Spleen (tissue), 11 donors: ENCODE measurements around the gene SPDYE1. TPM values are rescaled to one million over a fixed set of nuclear protein-coding genes. Genes with fewer than 3 reads are reported as not detected.

Source experiments
- DNase-seq: peaks from one replicate; pipeline ENCODE4 v3.0.0-alpha.2; 2020
- H3K27ac ChIP-seq, 8 donors: fragments of 200-600 bp; sonication (generic) in 7 of 8; 1 replicate in 4 of 8; 2 replicates in 4 of 8; pipeline versions ENCODE4 v1.5.0 to v1.8.0; 2016 to 2021; ENCODE audit warnings: inconsistent platforms in 4 of 8, mild to moderate bottlenecking in 4 of 8, moderate library complexity in 1 of 8
- H3K27me3 ChIP-seq, 7 donors: fragments of 200-600 bp; sonication (generic) in 6 of 7; replicated peaks in 1 of 7; 1 replicate in 4 of 7; 2 replicates in 3 of 7; pipeline versions ENCODE4 v1.5.0 to v1.8.0; 2016 to 2021; ENCODE audit warnings: inconsistent platforms in 3 of 7, mild to moderate bottlenecking in 1 of 7
- H3K36me3 ChIP-seq, 6 donors: fragments of 200-600 bp; sonication (generic) in 5 of 6; 1 replicate in 4 of 6; 2 replicates in 2 of 6; pipeline versions ENCODE4 v1.5.0 to v1.8.0; 2016 to 2021; ENCODE audit warnings: inconsistent platforms in 2 of 6
- H3K4me1 ChIP-seq, 6 donors: fragments of 200-600 bp; sonication (generic) in 5 of 6; 1 replicate in 3 of 6; 2 replicates in 3 of 6; pipeline versions ENCODE4 v1.5.0 to v1.8.0; 2016 to 2021; ENCODE audit warnings: inconsistent platforms in 3 of 6
- H3K4me3 ChIP-seq, 8 donors: fragments of 200-600 bp; sonication (generic) in 7 of 8; 1 replicate in 4 of 8; 2 replicates in 4 of 8; pipeline versions ENCODE4 v1.5.0 to v1.8.0; 2016 to 2021; ENCODE audit warnings: inconsistent platforms in 4 of 8, mild to moderate bottlenecking in 4 of 8, moderate library complexity in 2 of 8
- H3K9me3 ChIP-seq, 8 donors: fragments of 200-600 bp; sonication (generic) in 7 of 8; 1 replicate in 4 of 8; 2 replicates in 4 of 8; pipeline versions ENCODE4 v1.5.0 to v1.8.0; 2016 to 2021; ENCODE audit warnings: inconsistent platforms in 4 of 8
- POLR2A ChIP-seq, 3 donors: fragments of 450-650 bp; IDR thresholded peaks; one replicate each; pipeline ENCODE4 v1.5.1; 2017; ENCODE audit warnings: antibody characterized with exemption in 3 of 3, mild to moderate bottlenecking in 1 of 3
- POLR2AphosphoS5 ChIP-seq, 3 donors: sonication (generic); formaldehyde crosslinking; IDR thresholded peaks; one replicate each; pipeline ENCODE4 v1.5.1; 2017; ENCODE audit warnings: antibody characterized with exemption in 3 of 3
- WGBS, 5 donors: extraction: QIAGEN DNeasy Blood & Tissue Kit in 3 of 5; methylation state at CpG; one replicate each; pipeline versions ENCODE4 v1.1.5 to v1.1.7; 2013 to 2018; 5-methylcytosine and 5-hydroxymethylcytosine counted together
- intact Hi-C: fragments of 100-400 bp; cut with DNase I; formaldehyde crosslinking; loops from one replicate; pipeline ENCODE4 v1.15.0; 2023; ENCODE audit warnings: low total_unique reads
- polyA plus RNA-seq, 3 donors: library from polyadenylated mRNA; stranded (reverse); fragments of 200-250 nt; gene quantifications; one replicate each; pipeline ENCODE4 v1.2.1, GENCODE V29; 2013
- total RNA-seq, 7 donors: library from RNA; depleted of rRNA in 3 of 7; stranded (reverse); fragments of >200 nt in 3 of 7; fragmentation: NEBNext Ultra II Directional in 4 of 7; extraction: Animal tissue kit (Norgen Biotek cat#: 25700) in 4 of 7; gene quantifications; one replicate each; pipeline versions ENCODE4 v1.1.0 to v1.2.1, GENCODE V29; 2016 to 2021
- TF ChIP-seq, protein P1 (sequence below), 11 experiments: fragments of 200-600 bp in 7 of 11; fragments of 450-650 bp in 4 of 11; sonication (generic) in 4 of 11; IDR thresholded peaks in 8 of 11; conservative IDR thresholded peaks in 3 of 11; 1 replicate in 7 of 11; 2 replicates in 4 of 11; pipeline versions ENCODE4 v1.4.0 to v1.8.0; 2016 to 2021; ENCODE audit warnings: antibody characterized with exemption in 11 of 11, inconsistent platforms in 4 of 11, mild to moderate bottlenecking in 1 of 11
- donor health status: healthy with polysubstance abuse.
- donor health status: DM: no; HTN: no; CAD: no; lungs with moderate emphysema.
- donor health status: DM: no; HTN: no; CAD: no.
- donor health status: Bipolar disorder and iron deficiency.
- donor health status: healthy.
- donor health status: DM: no; HTN: no; CAD: no.
- donor health status: DM: yes; HTN: yes; CAD: no.

Gene SPDYE1
- total and polyA plus RNA-seq, 10 donors = not detected

DNA sequence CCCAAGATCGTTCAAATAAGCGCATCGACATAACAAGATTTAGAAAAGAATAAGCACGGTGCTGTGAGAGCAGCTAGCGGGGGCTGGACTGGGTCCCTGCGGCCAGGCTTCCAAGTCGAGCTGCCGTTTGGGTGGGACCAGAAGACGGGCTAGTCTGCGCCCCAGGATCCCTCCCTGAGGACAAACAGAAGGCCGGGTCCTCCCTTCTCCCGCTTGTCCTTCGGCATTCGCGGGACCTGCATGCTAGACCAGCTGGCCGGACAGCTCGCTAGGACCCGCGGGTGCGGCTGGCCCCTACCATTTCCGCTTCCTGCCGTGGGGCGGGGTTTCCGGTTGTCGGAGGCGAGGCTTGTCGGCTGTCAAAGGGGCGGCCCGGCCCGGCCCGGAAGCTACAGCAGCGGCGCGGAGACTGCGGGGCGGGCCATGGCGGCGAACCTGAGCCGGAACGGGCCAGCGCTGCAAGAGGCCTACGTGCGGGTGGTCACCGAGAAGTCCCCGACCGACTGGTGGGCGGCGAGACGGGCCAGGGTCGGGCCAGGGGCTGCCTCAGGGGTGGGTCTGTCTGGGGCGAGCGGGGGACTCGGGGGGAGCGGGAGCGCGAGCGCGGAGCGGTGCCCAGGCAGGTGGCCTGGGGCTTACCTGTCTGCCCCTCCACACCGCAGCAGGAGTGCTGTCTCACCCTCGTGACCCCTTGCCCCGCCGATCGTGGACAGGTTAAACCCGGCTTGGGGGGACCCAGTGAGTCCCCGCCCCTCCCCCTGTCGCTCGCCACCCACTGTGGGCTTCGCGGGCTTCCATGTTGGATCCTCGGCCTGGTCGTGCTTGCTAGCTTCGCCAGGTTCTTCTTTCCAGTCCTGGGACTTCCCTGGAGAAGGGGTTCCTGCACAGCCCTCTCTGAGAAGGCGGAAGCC, 46.9 kb downstream of the SPDYE1 start, which contains the start of gene DBNL:
DBNL (plus strand) TSS at position 388 of the 911 bp plus-strand sequence; CDS start at position 424, 36 bp downstream.
- TF ChIP-seq POLR2AphosphoS5 (IDR thresholded peaks at IDR 0.05) (peak; percentile 97 to 99 (median 97)), POLR2A (IDR thresholded peaks at IDR 0.05) (peak; percentile 58 to 74 (median 58))
- TF ChIP-seq, protein P1, sequence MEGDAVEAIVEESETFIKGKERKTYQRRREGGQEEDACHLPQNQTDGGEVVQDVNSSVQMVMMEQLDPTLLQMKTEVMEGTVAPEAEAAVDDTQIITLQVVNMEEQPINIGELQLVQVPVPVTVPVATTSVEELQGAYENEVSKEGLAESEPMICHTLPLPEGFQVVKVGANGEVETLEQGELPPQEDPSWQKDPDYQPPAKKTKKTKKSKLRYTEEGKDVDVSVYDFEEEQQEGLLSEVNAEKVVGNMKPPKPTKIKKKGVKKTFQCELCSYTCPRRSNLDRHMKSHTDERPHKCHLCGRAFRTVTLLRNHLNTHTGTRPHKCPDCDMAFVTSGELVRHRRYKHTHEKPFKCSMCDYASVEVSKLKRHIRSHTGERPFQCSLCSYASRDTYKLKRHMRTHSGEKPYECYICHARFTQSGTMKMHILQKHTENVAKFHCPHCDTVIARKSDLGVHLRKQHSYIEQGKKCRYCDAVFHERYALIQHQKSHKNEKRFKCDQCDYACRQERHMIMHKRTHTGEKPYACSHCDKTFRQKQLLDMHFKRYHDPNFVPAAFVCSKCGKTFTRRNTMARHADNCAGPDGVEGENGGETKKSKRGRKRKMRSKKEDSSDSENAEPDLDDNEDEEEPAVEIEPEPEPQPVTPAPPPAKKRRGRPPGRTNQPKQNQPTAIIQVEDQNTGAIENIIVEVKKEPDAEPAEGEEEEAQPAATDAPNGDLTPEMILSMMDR (IDR thresholded peaks at IDR 0.05 in 8 of 11, conservative IDR thresholded peaks at IDR 0.05 in 3 of 11) = peak in 2 of 11 experiments; percentile 4 to 26
- DNase-seq = peak; percentile 100
- Histone ChIP-seq H3K4me3 (peak within 1 kb of the TSS; percentile 89 to 99 (median 94)), H3K4me1 (peaks cover 37 to 76% (median 63%) of the 10 kb centered on the region in 6 donors), H3K27me3 (no peaks in the 10 kb centered on the region), H3K36me3 (peaks cover 0 to 25% (median 4%) of the 10 kb centered on the region in 6 donors), H3K9me3 (no peaks in the 10 kb centered on the region), H3K27ac (peak within 1 kb of the TSS; percentile 98 to 100 (median 99))
- intact Hi-C loops = no loop called here
- 0 to 1% (median 0%) methylated on average over 45 to 74 of the region's 74 CpGs for WGBS, 5 donors

- H3K9me3 ChIP-seq = no peaks in the 10 kb centered on the region
- intact Hi-C loops = no loop called here
- peak overlapping the region; percentile 89 to 99 (median 94) for H3K4me3 ChIP-seq
- H3K27me3 ChIP-seq = no peaks in the 10 kb centered on the region
- peaks cover 37 to 79% (median 69%) of the 10 kb centered on the region in 6 donors for H3K4me1 ChIP-seq
- no peak for TF ChIP-seq POLR2A (IDR thresholded peaks at IDR 0.05)
- TF ChIP-seq, protein P1 (IDR thresholded peaks at IDR 0.05 in 8 of 11, conservative IDR thresholded peaks at IDR 0.05 in 3 of 11) = no peak
- TF ChIP-seq POLR2AphosphoS5 (IDR thresholded peaks at IDR 0.05) = peak in 1 of 3 donors; percentile 13
- no peak for DNase-seq
- peaks cover 0 to 34% (median 12%) of the 10 kb centered on the region in 6 donors for H3K36me3 ChIP-seq
- H3K27ac ChIP-seq = peak overlapping the region; percentile 98 to 100 (median 99)
- WGBS, 5 donors = 13 to 25% (median 19%) methylated on average over 10 to 15 of the region's 15 CpGs
These were observed 47.7 kb downstream of the SPDYE1 start for GRCh38 chr7:44045226-44046014.

DNA sequence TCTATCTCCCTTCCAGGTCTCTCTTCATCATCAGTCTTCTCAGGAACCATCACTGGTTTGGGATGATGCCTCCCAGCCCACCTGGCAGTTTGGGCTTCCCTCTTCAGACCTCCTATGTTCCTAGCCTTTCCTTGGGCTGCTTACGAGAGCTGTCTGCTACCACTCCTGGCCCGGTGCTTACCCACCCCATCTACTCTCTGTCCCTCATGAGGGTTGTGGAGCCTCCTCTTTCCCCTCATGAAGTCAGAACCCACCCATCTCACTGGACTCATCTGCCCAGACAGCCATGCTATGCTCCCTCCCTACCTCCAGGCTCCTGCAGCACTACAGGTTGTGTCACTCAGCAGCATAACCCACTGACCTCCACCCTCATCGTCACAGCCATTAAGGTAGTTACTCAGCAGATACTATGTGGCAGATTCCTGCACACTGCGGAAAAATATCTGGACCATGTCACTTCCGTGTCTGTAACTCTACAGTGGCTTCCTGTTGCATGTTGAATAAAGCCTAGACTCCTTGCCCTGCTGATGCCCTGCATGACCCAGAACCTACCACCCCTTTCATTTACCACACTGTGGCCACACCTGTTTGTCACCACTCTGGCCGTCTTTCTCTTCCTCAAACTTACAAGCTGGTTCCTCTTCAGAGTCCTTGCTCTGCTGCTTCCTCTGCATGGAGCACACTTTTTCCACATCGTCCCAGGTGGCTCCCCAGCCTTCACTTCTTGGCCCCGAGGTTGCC, 48.8 kb downstream of the SPDYE1 start:
- intact Hi-C loops = no loop called here
- Histone ChIP-seq H3K4me3 (peak overlapping the region in 6 of 8 donors; percentile 12 to 99 (median 92)), H3K27me3 (no peaks in the 10 kb centered on the region), H3K4me1 (peaks cover 41 to 79% (median 71%) of the 10 kb centered on the region in 6 donors), H3K36me3 (peaks cover 0 to 45% (median 23%) of the 10 kb centered on the region in 6 donors), H3K9me3 (no peaks in the 10 kb centered on the region), H3K27ac (peak overlapping the region; percentile 98 to 100 (median 99))
- TF ChIP-seq POLR2AphosphoS5 (IDR thresholded peaks at IDR 0.05) (peak; percentile 28 to 91 (median 61)), POLR2A (IDR thresholded peaks at IDR 0.05) (peak in 1 of 3 donors; percentile 25)
- TF ChIP-seq, protein P1 (IDR thresholded peaks at IDR 0.05 in 8 of 11, conservative IDR thresholded peaks at IDR 0.05 in 3 of 11) = peak in 4 of 11 experiments; percentile 10 to 39 (median 12)
- DNase-seq = peak; percentile 87
- 24 to 34% (median 32%) methylated on average over 8 of the region's 8 CpGs for WGBS, 5 donors
